ENCODE data around the gene NXPH3. TPM values are rescaled to one million over a fixed set of nuclear protein-coding genes. Genes with fewer than 3 reads are reported as not detected.
A peak's percentile ranks its signal among the peaks of the same experiment; 100 is the strongest.

NXPH3 gene
- total RNA-seq, 1 experiment from 2014 or later: not detected

DNA sequence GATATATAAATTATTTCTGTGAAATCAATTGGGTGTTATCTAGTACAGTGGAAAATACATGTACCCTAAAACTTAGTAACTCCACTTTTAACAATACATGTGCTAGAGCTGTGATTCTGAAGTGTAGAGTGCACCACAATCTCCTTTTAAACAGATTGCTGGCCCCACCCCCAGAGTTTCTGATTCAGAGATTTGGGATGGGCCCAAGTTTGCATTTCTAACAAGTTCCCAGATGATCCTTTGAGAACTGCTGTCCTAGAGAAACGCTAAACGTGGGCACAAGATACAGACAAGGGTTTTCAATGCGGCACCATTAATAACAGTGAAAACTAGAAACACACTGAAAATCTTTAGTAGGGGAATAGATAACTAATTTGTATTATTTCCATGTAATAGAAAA, 49.2 kb downstream of the NXPH3 start:
- no TSS peak for BruUV-seq (replicated peaks)
- H3K9me3 Mint-ChIP-seq (ENCODE audit: low read depth, unreplicated experiment): no peaks in the 10 kb centered on the region
- H3K27ac Mint-ChIP-seq (ENCODE audit: unreplicated experiment): no peak overlapping the region
- peaks cover 7% of the 10 kb centered on the region for H3K36me3 Mint-ChIP-seq (ENCODE audit: insufficient read depth, unreplicated experiment)
- intact Hi-C loops (cut with micrococcal nuclease; ENCODE audit: unreplicated experiment): loop anchor here (10.0 kb wide), 1 partner anchor 50 kb away; the partner anchor contains the start of gene SPOP
- no peak overlapping the region for H3K4me3 Mint-ChIP-seq (ENCODE audit: low read depth, unreplicated experiment)
- TF ChIP-seq, protein P1, sequence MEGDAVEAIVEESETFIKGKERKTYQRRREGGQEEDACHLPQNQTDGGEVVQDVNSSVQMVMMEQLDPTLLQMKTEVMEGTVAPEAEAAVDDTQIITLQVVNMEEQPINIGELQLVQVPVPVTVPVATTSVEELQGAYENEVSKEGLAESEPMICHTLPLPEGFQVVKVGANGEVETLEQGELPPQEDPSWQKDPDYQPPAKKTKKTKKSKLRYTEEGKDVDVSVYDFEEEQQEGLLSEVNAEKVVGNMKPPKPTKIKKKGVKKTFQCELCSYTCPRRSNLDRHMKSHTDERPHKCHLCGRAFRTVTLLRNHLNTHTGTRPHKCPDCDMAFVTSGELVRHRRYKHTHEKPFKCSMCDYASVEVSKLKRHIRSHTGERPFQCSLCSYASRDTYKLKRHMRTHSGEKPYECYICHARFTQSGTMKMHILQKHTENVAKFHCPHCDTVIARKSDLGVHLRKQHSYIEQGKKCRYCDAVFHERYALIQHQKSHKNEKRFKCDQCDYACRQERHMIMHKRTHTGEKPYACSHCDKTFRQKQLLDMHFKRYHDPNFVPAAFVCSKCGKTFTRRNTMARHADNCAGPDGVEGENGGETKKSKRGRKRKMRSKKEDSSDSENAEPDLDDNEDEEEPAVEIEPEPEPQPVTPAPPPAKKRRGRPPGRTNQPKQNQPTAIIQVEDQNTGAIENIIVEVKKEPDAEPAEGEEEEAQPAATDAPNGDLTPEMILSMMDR (IDR thresholded peaks at IDR 0.05; ENCODE audit: unreplicated experiment): no peak
- H3K4me1 Mint-ChIP-seq (ENCODE audit: low read depth, unreplicated experiment): no peaks in the 10 kb centered on the region
- CTCF ChIA-PET: interaction anchor here (0.5 kb wide), 1 partner anchor 140 kb away, joined by 10 read pairs; no protein-coding TSS in a partner anchor
- no peaks in the 10 kb centered on the region for H3K27me3 Mint-ChIP-seq (ENCODE audit: unreplicated experiment)
- DNase-seq: no peak

DNA sequence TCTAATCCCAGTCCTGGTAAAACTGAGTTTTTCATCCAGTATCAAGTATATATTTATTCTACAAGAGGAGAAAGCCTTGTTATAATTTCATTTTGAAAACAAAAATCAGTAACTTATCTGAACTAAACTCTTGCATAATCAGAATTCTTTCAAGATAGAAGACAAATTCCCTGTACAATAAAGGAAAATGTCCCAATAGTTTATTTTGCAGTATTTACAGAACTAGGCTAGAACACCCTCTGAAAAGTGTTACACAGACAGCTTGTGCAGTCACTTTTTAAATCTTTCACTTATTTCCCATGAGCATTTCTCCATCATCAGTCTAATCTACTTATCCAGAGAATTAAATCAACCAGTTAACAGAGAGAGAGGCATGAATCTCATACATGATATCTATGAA, 53.8 kb downstream of the NXPH3 start:
- intact Hi-C loops (cut with micrococcal nuclease; ENCODE audit: unreplicated experiment): loop anchor here (10.0 kb wide), 1 partner anchor 45 kb away; the partner anchor contains the start of gene SPOP

DNA sequence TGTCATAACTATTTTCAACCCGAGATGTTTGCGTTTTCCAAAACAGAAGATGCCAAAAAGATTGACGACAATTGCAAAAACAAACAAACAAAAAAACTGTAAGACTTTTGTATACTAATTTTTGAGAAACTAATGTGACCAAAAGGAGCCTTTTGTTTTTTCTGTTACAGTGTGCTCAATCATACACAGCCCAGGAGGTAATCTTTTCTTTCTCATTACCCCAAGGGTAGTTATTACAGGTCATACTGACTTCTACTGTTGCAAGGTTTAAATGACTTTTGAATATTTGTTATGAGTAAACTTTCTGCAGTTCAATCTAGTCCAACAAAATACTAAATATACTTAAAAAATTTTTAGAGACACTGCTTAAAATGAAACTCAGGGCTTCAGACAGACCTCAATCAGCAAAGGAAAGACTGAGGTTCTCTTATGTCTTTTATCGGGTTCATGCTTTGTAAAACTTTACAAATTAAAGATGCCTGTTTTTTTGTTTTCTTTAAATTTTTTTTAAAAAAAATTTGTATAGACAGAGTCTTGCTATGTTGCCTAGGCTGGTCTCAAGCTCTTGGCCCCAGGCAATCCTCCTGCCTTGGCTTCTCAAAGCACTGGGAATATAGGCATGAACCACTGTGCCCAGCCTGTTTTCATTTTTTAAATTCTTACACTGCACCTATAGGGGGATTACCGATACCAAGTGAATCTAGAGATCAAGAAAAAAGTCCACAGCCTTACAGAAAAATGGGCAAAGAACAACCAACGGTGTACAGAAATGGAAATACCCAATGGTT, 54.6 kb downstream of the NXPH3 start:
- no peak overlapping the region for H3K4me3 Mint-ChIP-seq (ENCODE audit: low read depth, unreplicated experiment)
- no peaks in the 10 kb centered on the region for H3K9me3 Mint-ChIP-seq (ENCODE audit: low read depth, unreplicated experiment)
- BruUV-seq (replicated peaks): no TSS peak
- no peak overlapping the region for H3K27ac Mint-ChIP-seq (ENCODE audit: unreplicated experiment)
- intact Hi-C loops (cut with micrococcal nuclease; ENCODE audit: unreplicated experiment): no loop called here
- no peaks in the 10 kb centered on the region for H3K4me1 Mint-ChIP-seq (ENCODE audit: low read depth, unreplicated experiment)
- H3K36me3 Mint-ChIP-seq (ENCODE audit: insufficient read depth, unreplicated experiment): no peaks in the 10 kb centered on the region
- DNase-seq: no peak
- H3K27me3 Mint-ChIP-seq (ENCODE audit: unreplicated experiment): no peaks in the 10 kb centered on the region
- TF ChIP-seq, protein P1 (IDR thresholded peaks at IDR 0.05; ENCODE audit: unreplicated experiment): no peak
- CTCF ChIA-PET: interaction anchor here (0.6 kb wide), 1 partner anchor 143 kb away, joined by 3 read pairs; no protein-coding TSS in a partner anchor

More for the DNA sequence above, 53.8 kb downstream of the NXPH3 start:
- H3K36me3 Mint-ChIP-seq (ENCODE audit: insufficient read depth, unreplicated experiment): no peaks in the 10 kb centered on the region
- no peaks in the 10 kb centered on the region for H3K4me1 Mint-ChIP-seq (ENCODE audit: low read depth, unreplicated experiment)
- H3K27ac Mint-ChIP-seq (ENCODE audit: unreplicated experiment): peak overlapping the region; percentile 40
- no peaks in the 10 kb centered on the region for H3K9me3 Mint-ChIP-seq (ENCODE audit: low read depth, unreplicated experiment)
- no peak overlapping the region for H3K4me3 Mint-ChIP-seq (ENCODE audit: low read depth, unreplicated experiment)
- no peak for DNase-seq
- CTCF ChIA-PET: no interaction called here
- no TSS peak for BruUV-seq (replicated peaks)
- H3K27me3 Mint-ChIP-seq (ENCODE audit: unreplicated experiment): no peaks in the 10 kb centered on the region
- TF ChIP-seq, protein P1 (IDR thresholded peaks at IDR 0.05; ENCODE audit: unreplicated experiment): no peak

DNA sequence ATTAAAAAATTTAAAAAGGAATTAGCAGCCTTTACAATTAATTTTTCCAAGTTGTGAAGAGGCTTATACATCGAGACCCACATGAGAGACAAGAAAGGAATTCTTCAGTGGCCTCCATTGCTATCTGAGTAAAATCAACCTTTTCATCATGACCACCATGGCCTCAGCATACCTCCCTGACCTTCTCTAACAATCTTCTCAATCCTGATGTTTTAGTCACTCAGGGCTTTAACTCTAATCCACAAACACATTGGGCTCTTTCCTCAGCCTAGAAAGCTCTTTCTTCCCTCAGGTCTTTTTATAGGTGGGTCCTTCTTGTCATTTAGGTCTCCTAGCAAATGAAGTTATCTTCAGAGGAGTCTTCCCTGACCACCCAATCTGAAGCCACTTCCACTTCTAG, 55.8 kb downstream of the NXPH3 start:
- Mint-ChIP-seq H3K4me1 (ENCODE audit: low read depth, unreplicated experiment) (no peaks in the 10 kb centered on the region), H3K27ac (ENCODE audit: unreplicated experiment) (no peak overlapping the region), H3K36me3 (ENCODE audit: insufficient read depth, unreplicated experiment) (no peaks in the 10 kb centered on the region), H3K9me3 (ENCODE audit: low read depth, unreplicated experiment) (no peaks in the 10 kb centered on the region), H3K4me3 (ENCODE audit: low read depth, unreplicated experiment) (no peak overlapping the region), H3K27me3 (ENCODE audit: unreplicated experiment) (no peaks in the 10 kb centered on the region)
- DNase-seq: no peak
- intact Hi-C loops (cut with micrococcal nuclease; ENCODE audit: unreplicated experiment): no loop called here
- no TSS peak for BruUV-seq (replicated peaks)
- CTCF ChIA-PET: interaction anchor here (1.1 kb wide), 1 partner anchor 85 kb away, joined by 3 read pairs; no protein-coding TSS in a partner anchor
- TF ChIP-seq, protein P1 (IDR thresholded peaks at IDR 0.05; ENCODE audit: unreplicated experiment): no peak

Other genes starting within 250 kb of the NXPH3 start
- 41.9 and 42.8 TPM in 2 replicates for gene ZNF652, start 213.6 kb upstream of the NXPH3 start, total RNA-seq (2022)
- 413 and 469 TPM in 2 replicates for gene PHB1, start 161.0 kb upstream of the NXPH3 start, total RNA-seq (2022)
- 0.32 and 0.66 TPM in 2 replicates for gene NGFR, start 80.6 kb upstream of the NXPH3 start, total RNA-seq (2022)
- 79.0 and 79.9 TPM in 2 replicates for gene SPOP, start 102.2 kb downstream of the NXPH3 start, total RNA-seq (2022)
- 117 and 127 TPM in 2 replicates for gene SLC35B1, start 132.1 kb downstream of the NXPH3 start, total RNA-seq (2022)
- gene FAM117A, start 188.3 kb downstream of the NXPH3 start, total RNA-seq (2022): 14.2 and 14.9 TPM in 2 replicates
- gene KAT7, start 212.8 kb downstream of the NXPH3 start, total RNA-seq (2022): 90.6 and 96.7 TPM in 2 replicates

All from Calu3 (cell line).